ENCODE measurements around the gene RNF130.

RNF130 gene

DNA sequence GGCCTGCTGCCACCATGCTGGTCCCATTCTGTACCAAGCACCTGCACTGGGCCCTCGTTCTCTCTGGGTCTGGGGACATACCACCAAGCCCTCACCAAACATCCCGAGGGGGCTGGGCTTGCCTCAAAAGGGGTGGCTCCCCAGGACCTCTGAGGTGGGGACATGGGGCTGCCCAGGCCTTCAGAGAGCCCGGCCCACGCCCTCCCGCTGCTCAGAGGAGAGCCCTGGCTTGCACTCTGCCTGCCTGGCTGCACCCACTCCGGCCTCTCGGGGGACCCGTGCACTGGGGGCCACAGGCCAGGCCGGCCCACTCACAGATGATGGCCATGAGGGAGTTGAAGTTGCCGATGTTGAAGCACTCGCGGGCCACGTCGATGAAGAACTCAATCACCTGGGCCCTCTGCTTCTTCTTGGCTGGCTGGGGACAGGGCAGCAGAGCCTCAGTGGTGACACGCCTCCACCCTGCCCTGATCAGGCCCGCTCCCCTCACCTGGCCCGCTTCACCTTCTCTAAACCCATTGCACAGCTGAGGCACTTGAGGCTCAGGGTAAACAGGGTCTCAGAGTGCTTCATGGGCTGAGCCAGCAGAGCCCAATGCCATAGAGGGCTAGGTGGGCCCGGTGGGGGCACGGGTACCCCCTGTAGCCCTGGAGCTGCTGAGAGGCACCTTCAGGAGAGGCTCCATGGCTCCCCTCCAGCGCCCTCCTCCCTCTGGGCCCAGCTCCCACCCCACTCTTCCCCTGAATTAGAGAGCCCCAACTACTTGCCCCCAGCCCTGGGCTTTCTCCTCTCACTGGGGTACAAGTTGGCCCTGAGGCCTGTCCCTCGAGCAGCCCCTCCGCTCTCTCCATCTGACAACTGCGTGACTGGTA is 47.7 kb upstream of the RNF130 start:
- Histone ChIP-seq H3K9ac (ENCODE audit: low read length) (no peak overlapping the region), H3K4me3 (ENCODE audit: low read depth, low read length, poor library complexity, severe bottlenecking) (no peak overlapping the region), H3K4me1 (ENCODE audit: insufficient read depth, low read length, severe bottlenecking) (no peaks in the 10 kb centered on the region), H3K9me2 (ENCODE audit: low read depth, low read length) (no peaks in the 10 kb centered on the region), H2AFZ (ENCODE audit: low read length) (no peak overlapping the region), H3F3A (ENCODE audit: insufficient read depth, low read length) (no peaks in the 10 kb centered on the region), H3K4me2 (ENCODE audit: low read length) (no peak overlapping the region), H3K36me3 (ENCODE audit: insufficient read depth, low read length) (no peaks in the 10 kb centered on the region), H3K79me2 (ENCODE audit: insufficient read depth, low read length) (no peaks in the 10 kb centered on the region), H4K20me1 (ENCODE audit: insufficient read depth, low read length) (no peaks in the 10 kb centered on the region), H3K27ac (ENCODE audit: low read depth, low read length, poor library complexity, severe bottlenecking) (no peak overlapping the region), H3K27me3 (ENCODE audit: insufficient read depth, low read length) (no peaks in the 10 kb centered on the region), H3K9me3 (ENCODE audit: low read length) (no peaks in the 10 kb centered on the region)
- TF ChIP-seq CTCF (IDR thresholded peaks at IDR 0.05; ENCODE audit: low read length) (no peak), EZH2 (IDR thresholded peaks at IDR 0.05; ENCODE audit: borderline replicate concordance, low read length) (no peak)

GRCh38 chr5:180118391-180118791 is 46.8 kb upstream of the RNF130 start:
- H3K79me2 ChIP-seq (ENCODE audit: insufficient read depth, low read length) = no peaks in the 10 kb centered on the region
- no peaks in the 10 kb centered on the region for H3F3A ChIP-seq (ENCODE audit: insufficient read depth, low read length)
- H3K9me3 ChIP-seq (ENCODE audit: low read length) = no peaks in the 10 kb centered on the region
- no peak overlapping the region for H3K27ac ChIP-seq (ENCODE audit: low read depth, low read length, poor library complexity, severe bottlenecking)
- H3K4me1 ChIP-seq (ENCODE audit: insufficient read depth, low read length, severe bottlenecking) = no peaks in the 10 kb centered on the region
- H3K4me3 ChIP-seq (ENCODE audit: low read depth, low read length, poor library complexity, severe bottlenecking) = no peak overlapping the region
- H3K9ac ChIP-seq (ENCODE audit: low read length) = no peak overlapping the region
- no peaks in the 10 kb centered on the region for H3K36me3 ChIP-seq (ENCODE audit: insufficient read depth, low read length)
- H2AFZ ChIP-seq (ENCODE audit: low read length) = no peak overlapping the region
- no peaks in the 10 kb centered on the region for H4K20me1 ChIP-seq (ENCODE audit: insufficient read depth, low read length)
- TF ChIP-seq CTCF (IDR thresholded peaks at IDR 0.05; ENCODE audit: low read length) = no peak
- no peak for TF ChIP-seq EZH2 (IDR thresholded peaks at IDR 0.05; ENCODE audit: borderline replicate concordance, low read length)
- no peak overlapping the region for H3K4me2 ChIP-seq (ENCODE audit: low read length)
- no peaks in the 10 kb centered on the region for H3K27me3 ChIP-seq (ENCODE audit: insufficient read depth, low read length)
- no peaks in the 10 kb centered on the region for H3K9me2 ChIP-seq (ENCODE audit: low read depth, low read length)

DNA sequence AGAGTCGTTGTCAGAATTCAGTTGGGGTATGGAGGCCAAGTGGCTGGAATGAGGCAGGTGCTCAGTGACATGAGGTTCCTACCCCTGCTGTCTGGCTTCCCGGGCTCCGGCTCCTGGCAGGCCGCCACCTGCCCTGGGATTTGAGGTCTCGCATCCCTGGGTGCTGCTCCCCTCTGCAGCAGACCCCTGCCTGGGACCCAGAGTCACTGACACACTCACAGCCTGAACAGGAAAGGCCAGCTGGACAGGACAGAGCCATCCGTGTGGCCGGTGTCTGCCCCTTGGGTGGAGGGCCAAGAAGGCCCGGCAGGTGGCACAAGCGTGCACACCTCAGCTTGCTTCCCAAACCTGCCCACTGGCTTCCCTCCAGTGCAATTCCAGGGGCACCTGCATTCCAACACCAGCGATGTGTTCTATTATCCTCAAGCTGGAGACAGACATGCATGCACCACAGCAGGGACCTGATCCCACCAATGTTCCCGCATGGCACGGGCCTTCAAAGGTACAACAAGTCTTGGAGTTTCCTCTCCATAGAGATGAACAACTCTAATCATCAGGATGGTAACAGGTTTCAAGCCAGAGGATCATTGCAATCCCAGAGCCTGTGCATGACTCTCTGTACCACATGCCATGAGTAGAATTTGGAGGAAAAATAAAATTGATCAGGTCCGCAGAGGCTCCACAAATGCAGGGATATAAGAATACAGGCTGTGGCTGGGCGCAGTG is 45.6 kb upstream of the RNF130 start:
- H3K4me1 ChIP-seq (ENCODE audit: insufficient read depth, low read length, severe bottlenecking) = no peaks in the 10 kb centered on the region
- no peak overlapping the region for H3K4me3 ChIP-seq (ENCODE audit: low read depth, low read length, poor library complexity, severe bottlenecking)
- no peak overlapping the region for H3K4me2 ChIP-seq (ENCODE audit: low read length)
- no peaks in the 10 kb centered on the region for H3K9me2 ChIP-seq (ENCODE audit: low read depth, low read length)
- no peaks in the 10 kb centered on the region for H3K9me3 ChIP-seq (ENCODE audit: low read length)
- no peaks in the 10 kb centered on the region for H4K20me1 ChIP-seq (ENCODE audit: insufficient read depth, low read length)
- no peak overlapping the region for H2AFZ ChIP-seq (ENCODE audit: low read length)
- no peaks in the 10 kb centered on the region for H3K79me2 ChIP-seq (ENCODE audit: insufficient read depth, low read length)
- H3K9ac ChIP-seq (ENCODE audit: low read length) = no peak overlapping the region
- TF ChIP-seq EZH2 (IDR thresholded peaks at IDR 0.05; ENCODE audit: borderline replicate concordance, low read length) (no peak), CTCF (IDR thresholded peaks at IDR 0.05; ENCODE audit: low read length) (no peak)
- no peaks in the 10 kb centered on the region for H3F3A ChIP-seq (ENCODE audit: insufficient read depth, low read length)
- no peak overlapping the region for H3K27ac ChIP-seq (ENCODE audit: low read depth, low read length, poor library complexity, severe bottlenecking)
- no peaks in the 10 kb centered on the region for H3K36me3 ChIP-seq (ENCODE audit: insufficient read depth, low read length)
- H3K27me3 ChIP-seq (ENCODE audit: insufficient read depth, low read length) = no peaks in the 10 kb centered on the region

All from OCI-LY1 (cell line).